Uterus (tissue), 2 donors: ENCODE measurements around the gene MYO16.
"Not testable (repeated sequence)": the region's sequence is repeated elsewhere in the genome, so short reads cannot be mapped to it uniquely, and the experiment has no call there.

Source experiments
- POLR2A ChIP-seq, 2 donors: fragments of 450-650 bp; IDR thresholded peaks; one replicate each; pipeline ENCODE4 v1.6.1; 2016; ENCODE audit warnings: antibody characterized with exemption in 2 of 2, mild to moderate bottlenecking in 1 of 2, moderate library complexity in 1 of 2
- TF ChIP-seq, protein P1 (sequence below), 4 experiments: fragments of 200-600 bp in 2 of 4; fragments of 450-650 bp in 2 of 4; sonication (generic) in 2 of 4; IDR thresholded peaks; one replicate each; pipeline ENCODE4 v1.5.1; 2016 to 2019; ENCODE audit warnings: antibody characterized with exemption in 4 of 4, mild to moderate bottlenecking in 2 of 4, moderate library complexity in 1 of 4

- TF ChIP-seq, protein P1, sequence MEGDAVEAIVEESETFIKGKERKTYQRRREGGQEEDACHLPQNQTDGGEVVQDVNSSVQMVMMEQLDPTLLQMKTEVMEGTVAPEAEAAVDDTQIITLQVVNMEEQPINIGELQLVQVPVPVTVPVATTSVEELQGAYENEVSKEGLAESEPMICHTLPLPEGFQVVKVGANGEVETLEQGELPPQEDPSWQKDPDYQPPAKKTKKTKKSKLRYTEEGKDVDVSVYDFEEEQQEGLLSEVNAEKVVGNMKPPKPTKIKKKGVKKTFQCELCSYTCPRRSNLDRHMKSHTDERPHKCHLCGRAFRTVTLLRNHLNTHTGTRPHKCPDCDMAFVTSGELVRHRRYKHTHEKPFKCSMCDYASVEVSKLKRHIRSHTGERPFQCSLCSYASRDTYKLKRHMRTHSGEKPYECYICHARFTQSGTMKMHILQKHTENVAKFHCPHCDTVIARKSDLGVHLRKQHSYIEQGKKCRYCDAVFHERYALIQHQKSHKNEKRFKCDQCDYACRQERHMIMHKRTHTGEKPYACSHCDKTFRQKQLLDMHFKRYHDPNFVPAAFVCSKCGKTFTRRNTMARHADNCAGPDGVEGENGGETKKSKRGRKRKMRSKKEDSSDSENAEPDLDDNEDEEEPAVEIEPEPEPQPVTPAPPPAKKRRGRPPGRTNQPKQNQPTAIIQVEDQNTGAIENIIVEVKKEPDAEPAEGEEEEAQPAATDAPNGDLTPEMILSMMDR (IDR thresholded peaks at IDR 0.05) = not testable (repeated sequence)
- TF ChIP-seq POLR2A (IDR thresholded peaks at IDR 0.05) = not testable (repeated sequence)
Observed at GRCh38 chr13:109217510-109217909, 588.1 kb downstream of the MYO16 start.
